Measurements from ENCODE around the gene PTPN18. TPM values are rescaled to one million over a fixed set of nuclear protein-coding genes. Genes with fewer than 3 reads are reported as not detected.
"Not testable (repeated sequence)": the region's sequence is repeated elsewhere in the genome, so short reads cannot be mapped to it uniquely, and the experiment has no call there.

The PTPN18 gene
- total RNA-seq, 1 donor from 2014 or later: 21.1 TPM

DNA sequence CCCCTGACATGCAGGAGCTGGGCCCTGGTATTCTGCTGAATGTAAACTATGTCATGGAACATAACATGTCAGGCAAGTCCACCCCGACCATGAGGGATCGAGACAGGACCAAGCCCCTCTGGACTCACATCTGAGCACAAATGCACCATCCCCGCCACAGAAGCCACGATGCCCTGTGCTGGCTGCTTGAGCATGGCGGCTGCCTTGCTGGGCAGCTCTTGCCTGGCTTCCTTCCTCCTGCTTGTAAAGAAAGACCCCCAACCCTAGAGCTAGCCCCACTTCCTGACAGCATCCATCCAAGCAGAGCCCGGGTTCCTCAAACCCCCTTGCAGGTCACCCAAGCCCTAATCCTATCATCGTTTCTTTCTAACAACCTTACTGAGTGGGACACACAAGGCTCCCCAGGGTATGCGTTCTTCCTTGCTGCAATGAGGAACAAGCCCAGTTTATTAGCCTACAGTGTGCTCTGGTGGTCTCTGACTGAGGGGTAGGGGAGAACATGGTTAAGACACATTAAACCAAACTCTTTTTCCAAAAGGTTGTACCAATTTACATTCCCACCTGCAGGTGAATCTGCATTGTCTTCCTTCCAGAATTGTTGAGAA, 26.6 kb downstream of the PTPN18 start:
- no peak for DNase-seq

DNA sequence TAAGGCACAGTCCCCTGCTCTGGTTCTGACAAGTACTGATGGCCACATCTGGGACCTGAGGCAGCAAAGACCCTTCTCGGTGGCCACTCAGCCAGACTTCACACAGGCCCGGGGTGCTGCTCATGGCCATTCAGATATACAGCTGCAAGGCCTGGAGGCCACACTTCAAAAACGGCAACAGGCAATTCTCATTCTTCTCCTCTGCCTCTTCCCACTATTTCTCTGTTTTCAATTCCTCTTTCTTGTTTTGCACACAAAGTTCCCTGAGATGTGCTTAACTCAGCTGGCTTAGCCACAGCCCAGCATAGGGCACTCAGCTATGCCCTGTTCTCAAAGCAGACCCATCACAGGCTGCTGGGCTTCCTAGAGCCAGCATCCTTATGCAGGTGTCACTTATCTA, 29.9 kb downstream of the PTPN18 start:
- DNase-seq: no peak

DNA sequence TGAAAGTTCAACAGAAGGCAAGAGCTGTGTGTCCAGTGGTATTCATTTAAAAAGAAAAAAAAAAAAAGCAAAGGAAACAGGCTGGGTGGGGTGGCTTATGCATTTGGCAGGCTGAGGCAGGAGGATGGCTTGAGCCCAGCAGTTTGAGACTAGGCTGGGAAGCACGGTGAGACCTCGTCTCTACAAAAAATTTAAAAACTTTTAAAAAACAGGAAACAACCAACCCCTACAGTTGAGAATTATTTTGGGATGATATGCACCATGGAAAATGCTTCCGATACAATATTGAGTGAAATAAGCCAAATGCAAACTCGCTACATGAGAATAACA, 31.2 kb downstream of the PTPN18 start:
- peak; percentile 19 for DNase-seq

DNA sequence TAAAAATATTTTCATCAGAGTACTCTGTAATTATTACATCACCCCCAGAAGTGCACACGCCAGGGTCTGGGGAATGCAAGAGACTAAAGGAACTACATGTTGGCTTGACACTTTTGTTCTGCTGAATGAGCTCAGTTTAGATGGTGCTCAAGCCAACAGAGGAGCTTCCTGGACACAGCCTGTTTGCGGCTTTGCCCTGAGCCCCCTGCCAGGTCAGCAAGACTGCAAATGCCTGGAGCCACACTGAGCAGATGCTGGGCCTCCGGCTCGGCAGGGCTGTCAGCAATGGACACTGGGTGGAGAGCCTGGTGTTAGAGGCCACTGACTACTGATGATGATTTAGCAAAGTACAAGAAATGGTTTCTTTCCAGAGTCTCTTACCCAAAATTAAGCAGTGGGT, 31.9 kb downstream of the PTPN18 start:
- no peak for DNase-seq

DNA sequence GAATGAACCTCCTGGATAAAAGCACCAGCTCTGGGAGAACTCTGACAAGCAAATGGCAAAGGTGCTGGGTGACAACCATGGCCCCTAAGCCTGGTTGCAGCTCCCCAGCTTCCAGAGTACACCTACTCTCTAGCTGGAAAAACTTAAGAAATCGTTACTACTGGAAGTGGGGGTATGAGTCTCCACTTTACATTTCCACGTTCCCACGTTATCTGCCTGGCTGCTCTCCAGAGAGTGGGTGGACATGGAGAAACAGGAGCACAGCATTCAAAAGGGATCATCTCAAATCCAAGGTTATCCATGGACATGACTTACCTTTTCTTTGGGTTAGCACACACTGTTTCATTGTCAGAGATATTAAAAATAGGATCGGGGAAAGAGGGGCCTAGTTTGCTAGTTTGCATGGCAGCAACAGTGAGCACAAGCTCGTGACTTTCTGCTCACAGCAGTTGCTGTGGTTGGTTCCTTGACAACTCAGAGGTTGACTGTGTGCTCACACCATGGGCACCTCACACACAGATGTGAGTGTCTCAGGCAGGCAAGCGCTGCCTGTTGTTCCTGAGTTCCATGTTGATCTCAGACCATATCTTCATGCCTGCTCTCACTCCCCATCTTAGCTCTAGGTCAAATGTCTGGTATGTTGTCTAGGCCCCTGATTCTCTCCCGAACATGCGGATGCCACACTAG, 32.5 kb downstream of the PTPN18 start:
- no peak for DNase-seq

DNA sequence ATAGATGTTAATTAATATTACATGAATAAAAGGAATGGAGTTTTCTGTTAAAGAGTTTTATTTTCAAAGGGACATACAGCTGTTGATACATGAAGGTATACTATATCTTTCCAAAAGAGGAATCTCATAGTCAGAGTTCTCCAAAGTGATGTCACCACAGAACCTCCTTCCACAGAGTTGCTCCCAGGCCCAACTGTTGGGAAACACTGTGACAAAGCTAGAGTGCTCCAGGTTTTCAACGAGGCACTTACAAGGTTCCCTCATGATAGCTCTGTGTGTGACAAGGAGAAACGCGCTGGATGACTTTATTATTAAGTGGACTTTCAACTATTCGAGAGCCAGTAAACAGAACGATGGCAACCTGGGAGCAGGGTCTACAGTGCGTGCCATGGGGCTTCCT, 33.5 kb downstream of the PTPN18 start:
- DNase-seq: no peak

DNA sequence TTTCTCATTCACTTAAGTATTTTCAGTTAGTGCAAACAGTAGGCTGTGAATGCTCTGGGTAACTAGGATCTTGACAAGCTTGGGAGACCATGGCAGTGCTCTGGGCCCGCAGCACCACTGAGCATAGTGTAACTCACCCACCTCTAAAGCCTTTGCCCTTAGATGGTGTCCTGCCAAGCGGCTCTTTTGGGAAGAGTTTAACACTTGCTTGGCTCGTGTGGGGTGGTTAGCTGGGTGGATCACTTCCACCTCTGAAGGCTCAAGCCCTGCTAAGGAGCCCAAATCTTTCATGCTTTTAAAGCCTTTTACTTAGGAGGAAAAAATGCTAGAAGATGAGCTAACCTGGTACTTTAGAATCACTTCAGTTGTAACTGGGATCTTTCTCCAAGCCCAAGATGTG, 33.9 kb downstream of the PTPN18 start:
- DNase-seq: no peak

DNA sequence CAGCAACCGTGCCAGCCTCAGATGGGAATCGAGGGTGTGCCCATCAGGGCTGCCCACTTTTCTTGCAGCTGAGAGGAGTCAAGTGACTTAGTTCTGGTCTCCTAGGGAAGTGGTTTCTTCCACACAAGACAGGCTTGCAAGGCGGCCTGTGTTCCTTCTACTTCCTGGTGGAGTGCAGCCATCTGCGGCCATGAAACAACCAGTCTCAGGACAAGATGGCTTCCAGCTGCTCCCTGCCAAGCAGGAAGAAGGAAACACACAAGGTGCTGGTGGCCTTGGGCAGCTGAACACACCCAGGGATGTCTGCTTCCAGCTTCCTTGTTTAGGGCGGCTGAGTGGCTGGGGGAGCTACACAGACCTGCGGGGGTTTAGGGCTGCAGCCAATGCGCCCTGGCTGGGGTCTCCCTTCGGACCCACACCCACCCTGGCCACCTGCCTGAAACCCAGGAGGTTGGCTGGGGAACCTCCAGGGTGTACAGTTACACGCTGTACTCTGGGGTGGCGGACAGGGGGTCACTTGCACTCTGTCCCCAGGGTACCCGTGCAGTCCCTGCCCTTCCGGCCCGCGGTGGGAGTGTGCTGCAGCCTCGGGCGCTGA, 34.7 kb downstream of the PTPN18 start:
- peak; percentile 13 for DNase-seq

DNA sequence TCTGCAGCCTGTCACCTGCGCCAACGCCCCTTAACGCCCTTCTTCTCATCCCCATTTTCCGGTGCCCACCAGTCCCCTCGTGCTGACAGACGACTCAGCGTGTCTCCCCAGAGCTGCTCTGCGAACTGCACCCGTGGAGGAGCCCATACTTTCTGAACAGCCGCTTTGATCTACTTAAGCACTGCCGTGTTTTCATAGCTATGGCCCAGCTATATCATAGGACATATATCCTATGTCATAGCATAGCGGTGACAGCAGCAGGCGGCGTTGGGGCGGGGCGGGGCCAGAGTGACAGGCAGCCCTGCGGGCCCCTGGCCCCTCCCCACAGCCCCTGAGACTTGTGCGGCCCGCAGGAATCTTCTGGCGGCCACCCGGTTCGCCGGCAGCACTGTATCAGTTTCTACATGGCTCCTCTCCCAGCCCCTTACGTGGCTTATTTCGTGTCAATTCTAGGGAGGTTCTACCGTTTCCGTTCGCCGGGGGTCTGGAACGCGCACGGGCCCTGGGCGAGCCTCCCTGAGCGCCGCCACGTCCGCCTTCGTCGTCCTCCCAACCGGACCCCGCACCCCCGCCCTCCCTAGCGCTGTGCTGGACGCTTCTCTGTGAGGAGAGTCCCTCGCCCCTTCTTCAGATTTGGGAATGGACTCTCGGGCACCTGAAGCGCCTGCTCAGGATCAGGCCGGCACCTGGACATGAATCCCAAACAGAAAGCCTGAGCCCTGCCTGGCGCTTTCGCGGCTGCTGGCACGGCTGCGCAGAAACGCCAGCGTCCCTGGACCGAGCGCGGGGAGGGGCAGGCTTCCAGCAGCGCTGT, 35.4 kb downstream of the PTPN18 start:
- DNase-seq: peak; percentile 87

DNA sequence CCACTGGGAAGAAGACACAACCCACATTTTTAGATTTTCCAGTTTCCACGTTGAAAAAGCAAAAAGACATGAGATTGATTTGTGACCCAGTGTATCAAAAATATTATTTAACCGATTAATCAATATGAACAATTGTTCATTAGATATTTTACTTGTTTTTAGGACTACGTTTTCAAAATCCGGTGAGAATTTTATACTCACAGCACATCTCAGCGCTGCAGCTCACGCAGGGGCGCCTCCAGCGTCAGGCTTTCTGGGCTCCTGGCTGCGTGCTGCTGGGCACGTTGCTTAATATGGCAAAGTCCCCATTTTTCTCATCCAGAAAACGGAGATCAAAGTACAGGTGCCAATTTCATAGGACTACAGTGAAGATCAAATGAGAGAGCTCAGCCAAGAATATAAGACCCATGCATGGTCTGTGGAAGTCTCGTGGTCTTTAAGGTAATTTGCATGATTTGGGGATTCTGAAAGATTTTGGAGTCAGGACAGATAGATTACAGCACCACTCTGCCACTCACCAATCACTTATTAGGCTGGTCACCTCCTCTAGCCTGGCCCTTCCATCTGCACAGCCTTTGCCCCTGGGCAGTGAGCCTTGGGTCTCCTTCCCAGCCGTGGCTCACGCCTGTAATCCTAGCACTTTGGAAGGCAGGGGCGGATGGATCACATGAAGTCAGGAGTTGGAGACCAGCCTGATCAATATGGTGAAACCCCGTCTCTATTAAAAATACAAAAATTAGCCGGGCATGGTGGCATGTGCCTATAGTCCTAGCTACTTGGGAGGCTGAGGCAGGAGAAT, 36.2 kb downstream of the PTPN18 start:
- no peak for DNase-seq

DNA sequence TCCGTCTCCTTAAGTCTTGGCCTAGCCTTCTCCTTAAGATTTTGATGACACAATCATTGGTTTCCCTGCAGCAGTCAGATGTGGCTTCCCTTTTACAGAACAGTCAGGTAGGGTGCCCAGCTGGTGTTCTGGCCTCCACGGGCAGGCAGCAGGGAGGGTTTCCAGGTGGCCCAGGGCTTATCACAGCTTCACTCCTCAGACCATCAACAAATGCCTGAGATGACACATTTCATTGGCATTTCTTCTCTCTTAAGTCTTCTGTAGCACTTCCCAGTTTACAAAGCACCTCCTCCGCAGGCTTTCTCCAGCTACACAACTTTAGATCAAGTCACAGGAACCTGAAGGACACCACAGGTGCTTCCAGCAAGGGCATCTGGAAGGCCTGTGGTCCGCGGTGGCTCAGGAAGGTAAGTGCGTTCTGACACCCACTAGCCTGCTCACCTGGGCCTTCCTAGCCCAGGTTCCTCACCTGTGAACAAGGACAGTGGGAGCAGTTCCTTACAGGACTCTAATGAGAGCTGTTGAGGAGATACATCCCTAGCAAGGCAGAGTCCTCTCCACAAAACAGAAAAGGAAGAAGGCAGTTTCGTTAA, 37.6 kb downstream of the PTPN18 start:
- DNase-seq: no peak

DNA sequence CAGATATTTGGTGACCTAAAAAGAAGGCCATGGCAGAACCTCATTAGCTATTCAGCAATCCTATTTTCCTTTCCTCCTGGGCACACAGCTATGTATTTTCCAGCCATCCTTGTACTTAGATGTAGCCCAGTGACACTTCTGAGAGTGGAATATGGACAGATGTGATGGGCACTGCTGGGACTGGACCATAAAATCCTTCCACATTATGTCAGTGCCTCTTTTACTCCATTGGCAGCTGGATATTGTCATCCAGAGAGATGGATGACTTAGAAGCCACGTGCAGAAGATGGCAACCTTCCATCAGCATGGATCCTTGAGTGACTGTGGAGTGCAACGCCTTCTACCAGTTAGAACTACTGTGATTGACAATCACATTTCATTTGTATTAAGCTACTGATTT, 50.4 kb downstream of the PTPN18 start:
- DNase-seq: not testable (repeated sequence)

DNA sequence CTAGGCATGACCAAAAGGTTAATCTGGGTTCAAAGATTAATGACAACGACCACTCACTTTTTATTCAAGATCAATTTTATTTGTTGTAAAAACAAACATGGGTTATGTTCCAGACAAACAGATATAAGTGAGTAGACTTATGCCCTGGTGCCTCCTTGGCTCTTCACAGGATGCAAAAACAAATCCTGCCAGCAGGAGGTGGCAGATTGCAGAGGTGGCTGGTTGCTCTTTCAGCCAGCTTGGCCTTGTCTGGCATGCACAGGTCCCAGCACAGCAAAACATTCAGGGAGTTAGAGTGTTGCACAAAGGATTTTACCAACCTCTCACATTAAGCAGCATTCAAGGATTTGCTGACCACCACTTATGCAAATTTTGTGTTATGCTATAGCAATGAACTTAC, 60.8 kb downstream of the PTPN18 start:
- DNase-seq: not testable (repeated sequence)

DNA sequence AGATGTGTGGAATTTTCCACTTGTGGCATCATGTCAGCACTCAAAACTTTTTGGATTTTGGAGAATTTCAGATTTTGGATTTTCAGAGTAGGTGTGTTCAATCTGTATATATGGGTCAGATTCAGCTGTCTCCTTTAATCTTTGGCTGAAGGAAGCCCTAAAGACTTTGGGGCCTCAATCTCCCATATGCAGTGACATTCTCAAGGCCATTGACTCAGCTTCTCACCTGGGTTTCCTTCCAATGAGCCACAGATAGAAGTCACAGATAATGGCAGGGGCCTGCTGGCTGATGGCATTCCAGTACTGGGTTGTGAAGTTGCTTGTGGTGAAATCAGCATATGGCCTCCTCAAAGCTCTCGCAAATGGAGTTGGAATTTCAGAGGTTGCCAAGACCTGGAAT, 63.0 kb downstream of the PTPN18 start:
- DNase-seq: not testable (repeated sequence)

Small RNAs within 50 kb of the gene (small RNA-seq; reads per million reads assigned to genes)
- gene AC132479.1 (ENCODE audit: low replicate concordance): not detected

Other genes with a start within 250 kb of the PTPN18 start
- not detected for gene POTEF, start 226.8 kb upstream of the PTPN18 start, total RNA-seq
- 1.0 TPM for gene CCDC74B, start 210.9 kb upstream of the PTPN18 start, total RNA-seq
- 22.5 TPM for gene SMPD4, start 174.5 kb upstream of the PTPN18 start, total RNA-seq
- gene MZT2B, start 173.8 kb upstream of the PTPN18 start, total RNA-seq: 106 TPM
- gene TUBA3E, start 157.6 kb upstream of the PTPN18 start, total RNA-seq: not detected
- gene IMP4, start 13.2 kb upstream of the PTPN18 start, total RNA-seq: 52.1 TPM
- gene POTEI, start 153.3 kb downstream of the PTPN18 start, total RNA-seq: 0.21 TPM
- gene CFC1B, start 165.2 kb downstream of the PTPN18 start, total RNA-seq: not detected
- not detected for gene CFC1, start 243.5 kb downstream of the PTPN18 start, total RNA-seq